Parathyroid adenoma (tissue), 2 donors: Measurements from ENCODE around the gene EFCAB11.

ENCODE experiments used
- H2AFZ ChIP-seq: fragments of 300-600 bp; sonication (generic); one replicate; pipeline ENCODE4 v1.7.0; 2017; ENCODE audit warnings: antibody characterized with exemption, mild to moderate bottlenecking
- H3K27ac ChIP-seq: fragments of 300-600 bp; sonication (generic); one replicate; pipeline ENCODE4 v1.7.0; 2017
- H3K27me3 ChIP-seq: fragments of 300-600 bp; sonication (generic); one replicate; pipeline ENCODE4 v1.7.0; 2017; ENCODE audit warnings: low read length; ENCODE audit not compliant: control insufficient read depth, insufficient read depth
- H3K36me3 ChIP-seq: fragments of 300-600 bp; sonication (generic); one replicate; pipeline ENCODE4 v1.7.0; 2017; ENCODE audit warnings: low read length; ENCODE audit not compliant: control insufficient read depth, insufficient read depth
- H3K4me1 ChIP-seq: fragments of 300-600 bp; sonication (generic); one replicate; pipeline ENCODE4 v1.7.0; 2017; ENCODE audit warnings: control low read depth
- H3K4me2 ChIP-seq: fragments of 300-600 bp; sonication (generic); one replicate; pipeline ENCODE4 v1.7.0; 2017; ENCODE audit warnings: low read length
- H3K4me3 ChIP-seq: fragments of 300-600 bp; sonication (generic); one replicate; pipeline ENCODE4 v1.7.0; 2017; ENCODE audit warnings: low read depth, low read length
- H3K79me2 ChIP-seq: fragments of 300-600 bp; sonication (generic); one replicate; pipeline ENCODE4 v1.7.0; 2017; ENCODE audit warnings: control low read depth
- H3K9ac ChIP-seq: fragments of 300-600 bp; sonication (generic); one replicate; pipeline ENCODE4 v1.7.0; 2017; ENCODE audit warnings: mild to moderate bottlenecking
- H3K9me3 ChIP-seq: fragments of 300-600 bp; sonication (generic); one replicate; pipeline ENCODE4 v1.7.0; 2017; ENCODE audit warnings: low read length; ENCODE audit not compliant: control insufficient read depth
- CTCF ChIP-seq: fragments of 300-600 bp; sonication (generic); IDR thresholded peaks from one replicate; pipeline ENCODE4 v1.7.0; 2017; ENCODE audit warnings: antibody characterized with exemption, mild to moderate bottlenecking
- donor health status: primary hyperparathyroidism.

Gene EFCAB11

GRCh38 chr14:89750281-89750755 lies 204.2 kb downstream of the EFCAB11 start:
- H3K4me3 ChIP-seq, result no peak overlapping the region
- no peak overlapping the region for H3K9ac ChIP-seq
- H3K27me3 ChIP-seq, result no peaks in the 10 kb centered on the region
- no peak overlapping the region for H3K27ac ChIP-seq
- no peaks in the 10 kb centered on the region for H3K79me2 ChIP-seq
- H2AFZ ChIP-seq, result no peak overlapping the region
- H3K9me3 ChIP-seq, result no peaks in the 10 kb centered on the region
- no peak for TF ChIP-seq CTCF
- no peak overlapping the region for H3K4me2 ChIP-seq
- H3K36me3 ChIP-seq, result no peaks in the 10 kb centered on the region
- H3K4me1 ChIP-seq, result peaks cover 6% of the 10 kb centered on the region

GRCh38 chr14:89748004-89748403 lies 206.5 kb downstream of the EFCAB11 start:
- Histone ChIP-seq H3K27me3 (no peaks in the 10 kb centered on the region), H3K4me3 (no peak overlapping the region)

GRCh38 chr14:89747126-89747525 lies 207.4 kb downstream of the EFCAB11 start:
- Histone ChIP-seq H3K79me2 (no peaks in the 10 kb centered on the region), H3K27me3 (no peaks in the 10 kb centered on the region), H2AFZ (no peak overlapping the region), H3K4me1 (peaks cover 6% of the 10 kb centered on the region), H3K9me3 (no peaks in the 10 kb centered on the region), H3K4me2 (no peak overlapping the region), H3K4me3 (no peak overlapping the region), H3K36me3 (no peaks in the 10 kb centered on the region), H3K27ac (no peak overlapping the region), H3K9ac (no peak overlapping the region)
- no peak for TF ChIP-seq CTCF

More at GRCh38 chr14:89748004-89748403, 206.5 kb downstream of the EFCAB11 start:
- no peak overlapping the region for H3K4me2 ChIP-seq
- no peak for TF ChIP-seq CTCF
- no peaks in the 10 kb centered on the region for H3K36me3 ChIP-seq
- H3K79me2 ChIP-seq, result no peaks in the 10 kb centered on the region
- H3K9ac ChIP-seq, result no peak overlapping the region
- H3K4me1 ChIP-seq, result peaks cover 6% of the 10 kb centered on the region
- no peak overlapping the region for H3K27ac ChIP-seq
- H3K9me3 ChIP-seq, result no peaks in the 10 kb centered on the region
- no peak overlapping the region for H2AFZ ChIP-seq

- H2AFZ ChIP-seq, result no peak overlapping the region
- no peaks in the 10 kb centered on the region for H3K36me3 ChIP-seq
- no peak overlapping the region for H3K27ac ChIP-seq
- H3K4me2 ChIP-seq, result no peak overlapping the region
- no peak for TF ChIP-seq CTCF
- H3K79me2 ChIP-seq, result no peaks in the 10 kb centered on the region
- H3K27me3 ChIP-seq, result no peaks in the 10 kb centered on the region
- H3K4me1 ChIP-seq, result peaks cover 6% of the 10 kb centered on the region
- no peaks in the 10 kb centered on the region for H3K9me3 ChIP-seq
- H3K9ac ChIP-seq, result no peak overlapping the region
- H3K4me3 ChIP-seq, result no peak overlapping the region
These were observed 207.9 kb downstream of the EFCAB11 start for GRCh38 chr14:89746654-89747053.

- no peak overlapping the region for H2AFZ ChIP-seq
- no peak overlapping the region for H3K4me3 ChIP-seq
- H3K9me3 ChIP-seq, result no peaks in the 10 kb centered on the region
- no peak overlapping the region for H3K9ac ChIP-seq
- no peak overlapping the region for H3K4me2 ChIP-seq
- H3K27me3 ChIP-seq, result no peaks in the 10 kb centered on the region
- no peak for TF ChIP-seq CTCF
- no peaks in the 10 kb centered on the region for H3K79me2 ChIP-seq
- peaks cover 6% of the 10 kb centered on the region for H3K4me1 ChIP-seq
- H3K36me3 ChIP-seq, result no peaks in the 10 kb centered on the region
- H3K27ac ChIP-seq, result no peak overlapping the region
These were observed 208.4 kb downstream of the EFCAB11 start for GRCh38 chr14:89746135-89746534.
